Renal pelvis (tissue), 4 donors: ENCODE results near the gene GAMT. TPM values are rescaled to one million over a fixed set of nuclear protein-coding genes. Genes with fewer than 3 reads are reported as not detected.

Experiments
- DNase-seq: peaks from one replicate; pipeline ENCODE4 v3.0.0-alpha.2; 2013
- polyA plus RNA-seq, 3 donors: library from polyadenylated mRNA; unstranded; fragments of 120-200 nt; gene quantifications; one replicate each; pipeline ENCODE4 v1.2.1, GENCODE V29; 2013; ENCODE audit not compliant: insufficient read length in 3 of 3

GAMT gene
- polyA plus RNA-seq, 3 donors: 31.5 to 42.9 (median 42.9) TPM

DNA sequence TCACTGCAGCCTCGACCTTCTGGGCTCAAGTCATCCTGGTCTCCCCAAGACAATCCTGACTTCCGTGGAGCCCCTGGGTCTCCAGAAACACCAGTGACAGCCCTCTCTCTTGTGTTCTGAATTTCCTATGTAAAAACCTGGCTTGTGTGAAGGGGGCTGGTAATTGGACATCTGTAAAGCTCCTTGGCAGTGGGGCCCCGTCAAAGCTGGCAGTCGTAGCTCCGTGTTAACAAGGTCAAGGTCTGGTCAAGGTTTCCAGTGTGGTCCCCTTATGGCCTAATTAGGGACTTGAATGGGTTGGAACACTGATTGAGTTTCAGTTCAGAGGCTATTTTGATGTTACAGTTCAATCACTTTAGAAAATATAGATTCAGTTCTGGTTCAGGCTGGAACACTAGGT is 50.5 kb downstream of the GAMT start:
- no peak for DNase-seq

- no peak for DNase-seq
These were observed 52.1 kb downstream of the GAMT start for GRCh38 chr19:1349211-1349610.

Other genes with a start within 250 kb of the GAMT start
- gene SBNO2, start 227.3 kb downstream of the GAMT start, polyA plus RNA-seq: 10 to 100 TPM; 18.1 to 22.1 (median 20.2) TPM
- 10 to 100 TPM; 57.3 to 65.3 (median 60.8) TPM for gene STK11, start 195.8 kb downstream of the GAMT start, polyA plus RNA-seq
- gene CBARP, start 163.5 kb downstream of the GAMT start, polyA plus RNA-seq: 1 to 10 TPM; 2.0 to 3.2 (median 2.7) TPM
- gene ATP5F1D, start 159.8 kb downstream of the GAMT start, polyA plus RNA-seq: 100 to 1,000 TPM; 119 to 152 (median 149) TPM
- 10 to 100 TPM; 66.2 to 74.7 (median 68.1) TPM for gene MIDN, start 153.0 kb downstream of the GAMT start, polyA plus RNA-seq
- 100 to 1,000 TPM; 778 to 993 (median 799) TPM for gene CIRBP, start 132.2 kb downstream of the GAMT start, polyA plus RNA-seq
- gene FAM174C, start 126.0 kb downstream of the GAMT start, polyA plus RNA-seq: 10 to 100 TPM; 25.3 to 28.7 (median 28.5) TPM
- 1 to 10 TPM; 2.2 to 4.4 (median 3.8) TPM for gene EFNA2, start 115.7 kb downstream of the GAMT start, polyA plus RNA-seq
- gene NDUFS7, start 17.6 kb downstream of the GAMT start, polyA plus RNA-seq: 10 to 100 TPM; 76.0 to 98.5 (median 94.2) TPM
- gene DAZAP1, start 6.0 kb upstream of the GAMT start, polyA plus RNA-seq: 10 to 100 TPM; 85.2 to 99.4 (median 98.2) TPM
- 100 to 1,000 TPM; 716 to 925 (median 791) TPM for gene RPS15, start 36.9 kb upstream of the GAMT start, polyA plus RNA-seq
- gene APC2, start 48.6 kb upstream of the GAMT start, polyA plus RNA-seq: 1 to 10 TPM; 1.3 to 1.9 (median 1.7) TPM
- 10 to 100 TPM; 29.1 to 39.1 (median 32.8) TPM for gene C19orf25, start 77.7 kb upstream of the GAMT start, polyA plus RNA-seq
- gene PCSK4, start 88.8 kb upstream of the GAMT start, polyA plus RNA-seq: 1 to 10 TPM; 8.2 to 9.8 (median 8.6) TPM
- 10 to 100 TPM; 24.2 to 33.2 (median 26.3) TPM for gene REEP6, start 89.6 kb upstream of the GAMT start, polyA plus RNA-seq
- 1 to 10 TPM in 1 of 3 donors, under 1 TPM in 2; 0.47 to 1.4 (median 0.78) TPM for gene ADAMTSL5, start 111.5 kb upstream of the GAMT start, polyA plus RNA-seq
- under 1 TPM; 0.20 to 0.46 (median 0.31) TPM for gene PLK5, start 122.5 kb upstream of the GAMT start, polyA plus RNA-seq
- 10 to 100 TPM; 23.9 to 39.8 (median 33.3) TPM for gene MEX3D, start 166.8 kb upstream of the GAMT start, polyA plus RNA-seq
- 10 to 100 TPM; 70.0 to 83.4 (median 82.8) TPM for gene MBD3, start 191.3 kb upstream of the GAMT start, polyA plus RNA-seq
- gene UQCR11, start 203.9 kb upstream of the GAMT start, polyA plus RNA-seq: 100 to 1,000 TPM in 2 of 3 donors, 10 to 100 TPM in 1; 99.6 to 131 (median 127) TPM